HCT116 (cell line): ENCODE results near the gene PDZRN4. TPM values are rescaled to one million over a fixed set of nuclear protein-coding genes. Genes with fewer than 3 reads are reported as not detected.

Experiments
- ATAC-seq: fragments of 200-7000 bp; cut with Tn5 transposase; 2 replicates; pipeline ENCODE4 v1.9.1; 2020; ENCODE audit warnings: mild to moderate bottlenecking, moderate library complexity
- BruUV-seq: library from RNA; stranded (reverse); fragments of 400-500 nt; replicated peaks from 2 replicates; lab custom pipeline; 2021; lab: Mats Ljungman, UMichigan
- CTCF ChIA-PET: fragments of 300-600 bp; sonication (Branson Sonifier 250); formaldehyde crosslinking; loops from one replicate; lab custom pipeline; 2021; ENCODE audit warnings: antibody characterized with exemption; lab: Charles Lee
- POLR2A ChIA-PET: fragments of 300-600, 350-600 bp; sonication (Branson Sonifier 250); formaldehyde crosslinking; loops from one replicate; lab custom pipeline; 2021; ENCODE audit warnings: antibody characterized with exemption; lab: Charles Lee
- RAD21 ChIA-PET, 2 experiments: fragments of 300-600 bp; sonication (Branson Sonifier 250); formaldehyde crosslinking; loops; one replicate each; lab custom pipeline; 2023; ENCODE audit warnings: low total read pairs in 2 of 2; ENCODE audit not compliant: uncharacterized antibody in 2 of 2, unreplicated experiment in 2 of 2, low non-redundant PET in 1 of 2; lab: Charles Lee
- DNase-seq: peaks from one replicate; pipeline ENCODE4 v3.0.0-alpha.2; 2010; ENCODE audit warnings: low read depth, low spot score
- H2AFZ ChIP-seq: fragments of 200-600 bp; shearing (Covaris generic), sonication (generic); 2 replicates; pipeline ENCODE4 v1.6.1; 2017; ENCODE audit warnings: low read depth, mixed run types, mixed read lengths, antibody characterized with exemption, low read length; ENCODE audit not compliant: poor library complexity, severe bottlenecking
- H3K27ac ChIP-seq: 2 replicates; pipeline ENCODE4 v1.5.1; 2012; ENCODE audit warnings: low read depth, low read length
- H3K27me3 ChIP-seq: fragments of 200-600 bp; sonication (generic); 2 replicates; pipeline ENCODE4 v1.6.1; 2016; ENCODE audit warnings: mixed run types, low read length, mixed read lengths; ENCODE audit not compliant: insufficient read depth
- H3K36me3 ChIP-seq, 2 experiments: fragments of 200-500 bp in 1 of 2; fragments of 200-600 bp in 1 of 2; sonication (Bioruptor generic) in 1 of 2; sonication (generic) in 1 of 2; 2 replicates each; pipeline versions ENCODE4 v1.5.1 to v1.6.1; 2014 to 2016; ENCODE audit warnings: low read length in 2 of 2, inconsistent platforms in 1 of 2, mixed read lengths in 1 of 2, mixed run types in 1 of 2; ENCODE audit not compliant: insufficient read depth in 2 of 2, control insufficient read depth in 1 of 2
- H3K4me1 ChIP-seq, 2 experiments: fragments of 200-600 bp in 1 of 2; sonication (generic) in 1 of 2; 2 replicates each; pipeline versions ENCODE4 v1.5.1 to v1.6.1; 2012 to 2017; ENCODE audit warnings: low read length in 2 of 2, inconsistent platforms in 1 of 2, mild to moderate bottlenecking in 1 of 2, mixed read lengths in 1 of 2, mixed run types in 1 of 2, moderate library complexity in 1 of 2; ENCODE audit not compliant: insufficient read depth in 2 of 2, control insufficient read depth in 1 of 2
- H3K4me2 ChIP-seq: fragments of 200-600 bp; sonication (generic); 2 replicates; pipeline ENCODE4 v1.6.1; 2017; ENCODE audit warnings: mixed run types, low read length, mixed read lengths
- H3K4me3 ChIP-seq, 2 experiments: fragments of 200-600 bp in 1 of 2; sonication (generic) in 1 of 2; replicated peaks in 1 of 2; 2 replicates each; pipeline ENCODE4 v1.5.1; 2011 to 2016; ENCODE audit warnings: low read length in 2 of 2, control low read depth in 1 of 2, low read depth in 1 of 2, mild to moderate bottlenecking in 1 of 2, mixed read lengths in 1 of 2, mixed run types in 1 of 2
- H3K79me2 ChIP-seq: fragments of 200-600 bp; sonication (generic); 2 replicates; pipeline ENCODE4 v1.6.1; 2017; ENCODE audit warnings: mild to moderate bottlenecking, mixed run types, low read length, moderate library complexity, mixed read lengths; ENCODE audit not compliant: insufficient read depth
- H3K9ac ChIP-seq: fragments of 200-600 bp; sonication (generic); 2 replicates; pipeline ENCODE4 v1.6.1; 2016; ENCODE audit warnings: low read length, mixed read lengths
- H3K9me2 ChIP-seq: fragments of 200-600 bp; sonication (generic), shearing (Covaris generic); 2 replicates; pipeline ENCODE4 v1.6.1; 2017; ENCODE audit warnings: mixed run types, mild to moderate bottlenecking, moderate library complexity; ENCODE audit not compliant: insufficient read depth
- H3K9me3 ChIP-seq, 2 experiments: fragments of 200-500 bp in 1 of 2; fragments of 200-600 bp in 1 of 2; sonication (Bioruptor generic) in 1 of 2; sonication (generic) in 1 of 2; 2 replicates each; pipeline ENCODE4 v1.6.1; 2014 to 2017; ENCODE audit warnings: low read length in 2 of 2, mixed read lengths in 2 of 2, inconsistent platforms in 1 of 2, low read depth in 1 of 2, mild to moderate bottlenecking in 1 of 2, mixed run types in 1 of 2, moderate library complexity in 1 of 2; ENCODE audit not compliant: control insufficient read depth in 1 of 2, insufficient read depth in 1 of 2
- H4K20me1 ChIP-seq: fragments of 200-600 bp; sonication (generic), shearing (Covaris generic); 2 replicates; pipeline ENCODE4 v1.6.1; 2017; ENCODE audit warnings: mixed run types, mild to moderate bottlenecking, moderate library complexity; ENCODE audit not compliant: insufficient read depth
- ATF3 ChIP-seq: IDR thresholded peaks from 2 replicates; pipeline ENCODE4 v1.6.1; 2012
- CBX3 ChIP-seq: IDR thresholded peaks from 2 replicates; pipeline ENCODE4 v1.6.1; 2012; ENCODE audit warnings: low read depth
- EGR1 ChIP-seq: IDR thresholded peaks from 2 replicates; pipeline ENCODE4 v1.6.1; 2012; ENCODE audit warnings: low read depth
- ELF1 ChIP-seq: IDR thresholded peaks from 2 replicates; pipeline ENCODE4 v1.6.1; 2012; ENCODE audit warnings: low read depth, borderline replicate concordance
- FOSL1 ChIP-seq: IDR thresholded peaks from 2 replicates; pipeline ENCODE4 v1.6.1; 2012; ENCODE audit warnings: low read depth
- JUND ChIP-seq: IDR thresholded peaks from 2 replicates; pipeline ENCODE4 v1.6.1; 2012
- POLR2A ChIP-seq: IDR thresholded peaks from 2 replicates; pipeline ENCODE4 v1.7.0; 2011; ENCODE audit warnings: borderline replicate concordance; ENCODE audit not compliant: insufficient read depth, insufficient read length; ENCODE audit errors: extremely low read depth
- POLR2AphosphoS5 ChIP-seq: IDR thresholded peaks from 2 replicates; pipeline ENCODE4 v1.6.1; 2011; ENCODE audit warnings: mild to moderate bottlenecking, low read depth, low read length, moderate library complexity
- RAD21 ChIP-seq: IDR thresholded peaks from 2 replicates; pipeline ENCODE4 v1.6.1; 2012; ENCODE audit warnings: low read depth, mild to moderate bottlenecking
- SP1 ChIP-seq: IDR thresholded peaks from 2 replicates; pipeline ENCODE4 v1.6.1; 2012; ENCODE audit warnings: low read depth
- SRF ChIP-seq: IDR thresholded peaks from 2 replicates; pipeline ENCODE4 v1.6.1; 2012; ENCODE audit warnings: low read depth
- YY1 ChIP-seq: IDR thresholded peaks from 2 replicates; pipeline ENCODE4 v1.6.1; 2011; ENCODE audit warnings: low read length, low read depth, moderate library complexity, mild to moderate bottlenecking; ENCODE audit not compliant: insufficient replicate concordance; ENCODE audit errors: extremely low read depth
- intact Hi-C: fragments of 100-400 bp; cut with micrococcal nuclease; formaldehyde crosslinking; loops from 2 replicates; pipeline ENCODE4 v1.10.0; 2022
- total RNA-seq: library from RNA; stranded (reverse); gene quantifications from one replicate; pipeline ENCODE4 v1.2.1, GENCODE V29; 2021; ENCODE audit not compliant: unreplicated experiment
- TF ChIP-seq, protein P1 (sequence below): IDR thresholded peaks from 2 replicates; pipeline ENCODE4 v1.6.1; 2012

Gene PDZRN4
- total RNA-seq, 1 experiment from 2014 or later: not detected

GRCh38 chr12:41536813-41537490 is 348.8 kb downstream of the PDZRN4 start:
- BruUV-seq: no TSS peak
- Histone ChIP-seq H3K36me3 (no peaks in the 10 kb centered on the region), H3K4me3 (no peak overlapping the region), H3K9ac (no peak overlapping the region), H3K4me2 (no peak overlapping the region), H3K4me1 (no peaks in the 10 kb centered on the region), H3K27me3 (no peaks in the 10 kb centered on the region), H3K9me2 (no peaks in the 10 kb centered on the region), H2AFZ (no peak overlapping the region), H4K20me1 (no peaks in the 10 kb centered on the region), H3K27ac (no peak overlapping the region), H3K79me2 (no peaks in the 10 kb centered on the region), H3K9me3 (no peaks in the 10 kb centered on the region)
- ChIA-PET POLR2A (no interaction called here), CTCF (no interaction called here), RAD21 (no interaction called here)
- DNase-seq (no peak), ATAC-seq (no peak)
- intact Hi-C loops: no loop called here
- TF ChIP-seq SP1: no peak
- TF ChIP-seq RAD21: no peak
- TF ChIP-seq ATF3: no peak
- no peak for TF ChIP-seq JUND
- TF ChIP-seq, protein P1, sequence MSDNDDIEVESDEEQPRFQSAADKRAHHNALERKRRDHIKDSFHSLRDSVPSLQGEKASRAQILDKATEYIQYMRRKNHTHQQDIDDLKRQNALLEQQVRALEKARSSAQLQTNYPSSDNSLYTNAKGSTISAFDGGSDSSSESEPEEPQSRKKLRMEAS: no peak
- no peak for TF ChIP-seq ELF1
- no peak for TF ChIP-seq POLR2A
- no peak for TF ChIP-seq POLR2AphosphoS5
- no peak for TF ChIP-seq FOSL1
- TF ChIP-seq YY1: no peak
- TF ChIP-seq EGR1: no peak
- no peak for TF ChIP-seq CBX3
- TF ChIP-seq SRF: no peak
